IPS-18a (cell line): ENCODE results near the gene ABHD16B.

Experiments
- H3K27ac ChIP-seq: one replicate; pipeline ENCODE4 v1.5.1; 2013; ENCODE audit warnings: low read length
- H3K27me3 ChIP-seq: one replicate; pipeline ENCODE4 v1.6.1; 2013; ENCODE audit warnings: mild to moderate bottlenecking, low read length; ENCODE audit not compliant: control insufficient read depth, insufficient read depth
- H3K36me3 ChIP-seq: one replicate; pipeline ENCODE4 v1.6.1; 2013; ENCODE audit warnings: low read depth, low read length; ENCODE audit not compliant: control insufficient read depth
- H3K4me1 ChIP-seq: one replicate; pipeline ENCODE4 v1.6.1; 2013; ENCODE audit warnings: low read depth, low read length; ENCODE audit not compliant: control insufficient read depth
- H3K4me3 ChIP-seq: one replicate; pipeline ENCODE4 v1.5.1; 2013; ENCODE audit warnings: low read length
- H3K9ac ChIP-seq: one replicate; pipeline ENCODE4 v1.6.1; 2013; ENCODE audit warnings: mild to moderate bottlenecking, low read length, moderate library complexity
- H3K9me3 ChIP-seq: one replicate; pipeline ENCODE4 v1.6.1; 2013; ENCODE audit warnings: low read depth, low read length; ENCODE audit not compliant: control insufficient read depth

Gene ABHD16B

GRCh38 chr20:63828545-63828944, 32.8 kb upstream of the ABHD16B start:
- H3K27me3 ChIP-seq: peaks cover 45% of the 10 kb centered on the region

GRCh38 chr20:63828951-63829350, 32.3 kb upstream of the ABHD16B start:
- peaks cover 10% of the 10 kb centered on the region for H3K4me1 ChIP-seq
- no peak overlapping the region for H3K27ac ChIP-seq
- no peak overlapping the region for H3K9ac ChIP-seq
- peaks cover 49% of the 10 kb centered on the region for H3K27me3 ChIP-seq
- H3K9me3 ChIP-seq: no peaks in the 10 kb centered on the region
- no peak overlapping the region for H3K4me3 ChIP-seq
- no peaks in the 10 kb centered on the region for H3K36me3 ChIP-seq

More at GRCh38 chr20:63828545-63828944, 32.8 kb upstream of the ABHD16B start:
- H3K4me3 ChIP-seq: no peak overlapping the region
- no peak overlapping the region for H3K27ac ChIP-seq
- H3K36me3 ChIP-seq: no peaks in the 10 kb centered on the region
- H3K9ac ChIP-seq: no peak overlapping the region
- no peaks in the 10 kb centered on the region for H3K9me3 ChIP-seq
- peaks cover 10% of the 10 kb centered on the region for H3K4me1 ChIP-seq

GRCh38 chr20:63829603-63829944, 31.7 kb upstream of the ABHD16B start:
- H3K27me3 ChIP-seq: peaks cover 51% of the 10 kb centered on the region
- H3K27ac ChIP-seq: no peak overlapping the region
- no peaks in the 10 kb centered on the region for H3K9me3 ChIP-seq
- no peak overlapping the region for H3K9ac ChIP-seq
- no peaks in the 10 kb centered on the region for H3K36me3 ChIP-seq
- H3K4me3 ChIP-seq: peak overlapping the region; percentile 60
- peaks cover 6% of the 10 kb centered on the region for H3K4me1 ChIP-seq

- Histone ChIP-seq H3K9me3 (no peaks in the 10 kb centered on the region), H3K27ac (no peak overlapping the region), H3K9ac (no peak overlapping the region), H3K4me1 (peaks cover 6% of the 10 kb centered on the region), H3K27me3 (peaks cover 51% of the 10 kb centered on the region), H3K4me3 (peak overlapping the region; percentile 60), H3K36me3 (no peaks in the 10 kb centered on the region)
Measured at GRCh38 chr20:63829945-63830835, 31.1 kb upstream of the ABHD16B start.

GRCh38 chr20:63830841-63831588, 30.3 kb upstream of the ABHD16B start, which contains the start of gene ZBTB46:
ZBTB46 (minus strand) TSS chr20:63831264; CDS start chr20:63790757, 40,507 bp downstream.
- H3K4me1 ChIP-seq: peaks cover 6% of the 10 kb centered on the region
- H3K9me3 ChIP-seq: no peaks in the 10 kb centered on the region
- no peaks in the 10 kb centered on the region for H3K36me3 ChIP-seq
- H3K27ac ChIP-seq: no peak within 1 kb of the TSS
- peak within 1 kb of the TSS; percentile 60 for H3K4me3 ChIP-seq
- peaks cover 51% of the 10 kb centered on the region for H3K27me3 ChIP-seq
- no peak within 1 kb of the TSS for H3K9ac ChIP-seq

- Histone ChIP-seq H3K4me1 (peaks cover 6% of the 10 kb centered on the region), H3K4me3 (peak overlapping the region; percentile 39), H3K36me3 (no peaks in the 10 kb centered on the region), H3K27me3 (peaks cover 51% of the 10 kb centered on the region), H3K27ac (no peak overlapping the region), H3K9me3 (no peaks in the 10 kb centered on the region), H3K9ac (no peak overlapping the region)
Measured at GRCh38 chr20:63831646-63831992, 29.7 kb upstream of the ABHD16B start.

- no peak overlapping the region for H3K9ac ChIP-seq
- peak overlapping the region; percentile 39 for H3K4me3 ChIP-seq
- no peaks in the 10 kb centered on the region for H3K9me3 ChIP-seq
- peaks cover 6% of the 10 kb centered on the region for H3K4me1 ChIP-seq
- no peak overlapping the region for H3K27ac ChIP-seq
- H3K27me3 ChIP-seq: peaks cover 51% of the 10 kb centered on the region
- no peaks in the 10 kb centered on the region for H3K36me3 ChIP-seq
Measured at GRCh38 chr20:63831993-63832686, 29.2 kb upstream of the ABHD16B start.

- Histone ChIP-seq H3K4me3 (no peak overlapping the region), H3K27ac (no peak overlapping the region), H3K9me3 (no peaks in the 10 kb centered on the region), H3K4me1 (peaks cover 6% of the 10 kb centered on the region), H3K36me3 (no peaks in the 10 kb centered on the region), H3K27me3 (peaks cover 38% of the 10 kb centered on the region), H3K9ac (no peak overlapping the region)
Measured at GRCh38 chr20:63833776-63834490, 27.4 kb upstream of the ABHD16B start.

GRCh38 chr20:63834491-63834880, 26.8 kb upstream of the ABHD16B start:
- Histone ChIP-seq H3K9ac (no peak overlapping the region), H3K9me3 (no peaks in the 10 kb centered on the region), H3K36me3 (no peaks in the 10 kb centered on the region), H3K4me3 (no peak overlapping the region), H3K27me3 (peaks cover 33% of the 10 kb centered on the region), H3K27ac (no peak overlapping the region), H3K4me1 (peaks cover 5% of the 10 kb centered on the region)

- Histone ChIP-seq H3K9me3 (no peaks in the 10 kb centered on the region), H3K4me1 (no peaks in the 10 kb centered on the region), H3K4me3 (no peak overlapping the region), H3K27ac (no peak overlapping the region), H3K36me3 (no peaks in the 10 kb centered on the region), H3K9ac (no peak overlapping the region), H3K27me3 (peaks cover 25% of the 10 kb centered on the region)
Measured at GRCh38 chr20:63835021-63835858, 26.1 kb upstream of the ABHD16B start.
